ENCODE data around the gene CTAG1B.
"Not testable (repeated sequence)": the region's sequence is repeated elsewhere in the genome, so short reads cannot be mapped to it uniquely, and the experiment has no call there.

Gene CTAG1B

DNA sequence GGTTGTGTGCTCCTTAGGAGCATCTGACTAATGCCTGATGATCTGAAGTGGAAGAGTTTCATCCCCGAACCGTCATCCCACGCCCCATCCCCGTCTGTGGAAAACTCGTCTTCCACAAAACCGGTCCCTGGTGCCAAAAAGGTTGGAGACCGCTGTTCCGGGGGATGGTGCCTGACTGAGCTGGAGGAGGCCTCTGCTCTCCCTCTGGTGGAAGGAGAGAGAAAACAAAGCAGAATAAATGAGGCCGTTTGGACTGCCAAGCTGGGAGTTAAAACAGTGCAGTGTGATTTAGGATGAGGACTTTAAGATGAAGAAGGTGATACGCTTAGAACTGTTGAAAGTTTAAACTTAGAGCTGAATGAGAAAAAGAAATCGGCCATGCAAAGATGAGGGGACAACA lies 14.6 kb upstream of the CTAG1B start:
- not testable (repeated sequence) for H3K4me1 ChIP-seq (ENCODE audit: control insufficient read depth in 5 of 5, insufficient read depth in 5 of 5, low read length in 5 of 5); H3K27ac ChIP-seq (ENCODE audit: low read depth, low read length); H3K27me3 ChIP-seq (ENCODE audit: control insufficient read depth in 5 of 5, insufficient read depth in 4 of 5, low read length in 5 of 5); H3K4me3 ChIP-seq (ENCODE audit: low read depth in 1 of 5, low read length in 5 of 5); H3K36me3 ChIP-seq (ENCODE audit: control insufficient read depth in 5 of 5, insufficient read depth in 5 of 5, low read length in 5 of 5); H3K9ac ChIP-seq (ENCODE audit: low read length in 5 of 5); H3K9me3 ChIP-seq (ENCODE audit: control insufficient read depth in 5 of 5, low read length in 5 of 5)

- H3K4me3 ChIP-seq (ENCODE audit: low read depth in 1 of 5, low read length in 5 of 5); H3K27ac ChIP-seq (ENCODE audit: low read depth, low read length); H3K27me3 ChIP-seq (ENCODE audit: control insufficient read depth in 5 of 5, insufficient read depth in 4 of 5, low read length in 5 of 5); H3K9me3 ChIP-seq (ENCODE audit: control insufficient read depth in 5 of 5, low read length in 5 of 5); H3K36me3 ChIP-seq (ENCODE audit: control insufficient read depth in 5 of 5, insufficient read depth in 5 of 5, low read length in 5 of 5); H3K4me1 ChIP-seq (ENCODE audit: control insufficient read depth in 5 of 5, insufficient read depth in 5 of 5, low read length in 5 of 5); H3K9ac ChIP-seq (ENCODE audit: low read length in 5 of 5): not testable (repeated sequence)
Observed at GRCh38 chrX:154630949-154631348, 11.9 kb upstream of the CTAG1B start.

DNA sequence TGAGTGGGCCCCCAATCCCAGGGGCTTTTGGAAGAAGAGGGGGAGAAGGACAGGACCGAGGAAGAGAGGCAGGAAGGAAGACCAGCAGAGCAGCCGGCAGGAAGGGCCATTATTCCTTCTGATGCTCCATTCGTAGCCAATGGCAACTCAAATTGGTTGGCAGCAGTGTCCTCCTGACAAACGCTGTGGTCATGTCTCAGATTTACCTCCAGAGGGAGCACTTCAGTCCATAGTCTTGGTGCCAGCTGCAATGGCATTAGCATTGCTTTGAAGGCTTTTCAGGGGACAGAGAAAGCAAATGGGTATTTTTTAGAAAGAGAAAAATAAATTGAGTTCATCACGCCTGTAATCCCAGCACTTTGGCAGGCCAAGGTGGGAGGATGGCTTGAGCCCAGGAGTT lies 9.9 kb upstream of the CTAG1B start:
- H3K4me1 ChIP-seq (ENCODE audit: control insufficient read depth in 5 of 5, insufficient read depth in 5 of 5, low read length in 5 of 5); H3K4me3 ChIP-seq (ENCODE audit: low read depth in 1 of 5, low read length in 5 of 5); H3K27me3 ChIP-seq (ENCODE audit: control insufficient read depth in 5 of 5, insufficient read depth in 4 of 5, low read length in 5 of 5); H3K9me3 ChIP-seq (ENCODE audit: control insufficient read depth in 5 of 5, low read length in 5 of 5); H3K27ac ChIP-seq (ENCODE audit: low read depth, low read length); H3K36me3 ChIP-seq (ENCODE audit: control insufficient read depth in 5 of 5, insufficient read depth in 5 of 5, low read length in 5 of 5); H3K9ac ChIP-seq (ENCODE audit: low read length in 5 of 5): not testable (repeated sequence)

DNA sequence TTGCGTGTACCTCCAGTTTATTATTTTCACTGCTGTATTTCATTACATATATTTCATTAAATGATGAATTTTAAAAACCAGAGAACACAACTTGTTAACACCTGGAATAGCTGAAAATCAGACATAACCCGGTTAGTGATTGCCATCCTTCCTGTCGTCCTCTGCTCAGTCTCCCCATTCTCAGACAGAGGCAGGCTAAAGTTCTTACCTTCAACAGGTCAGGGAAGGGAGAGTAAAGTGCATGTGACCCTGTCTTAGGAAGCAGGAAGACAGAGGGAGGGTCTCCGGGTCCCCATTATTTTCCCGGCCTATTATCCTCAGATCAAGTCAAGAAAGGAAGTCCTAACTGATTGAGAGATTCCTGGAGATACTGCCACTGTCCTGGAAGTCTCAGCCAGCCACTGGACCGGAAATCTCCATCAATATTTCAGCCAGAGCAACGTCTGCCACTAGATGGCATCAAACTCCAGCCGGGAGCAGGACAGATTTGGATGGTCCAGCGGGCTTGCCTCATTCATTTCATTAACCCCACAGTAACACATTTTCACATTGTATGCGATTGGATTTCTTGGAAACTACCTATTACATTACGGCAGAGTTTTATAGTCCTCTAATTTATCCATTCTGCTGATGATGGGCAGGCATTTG lies 1.8 kb upstream of the CTAG1B start:
- H3K9me3 ChIP-seq (ENCODE audit: control insufficient read depth in 5 of 5, low read length in 5 of 5); H3K36me3 ChIP-seq (ENCODE audit: control insufficient read depth in 5 of 5, insufficient read depth in 5 of 5, low read length in 5 of 5); H3K9ac ChIP-seq (ENCODE audit: low read length in 5 of 5); H3K27me3 ChIP-seq (ENCODE audit: control insufficient read depth in 5 of 5, insufficient read depth in 4 of 5, low read length in 5 of 5); H3K27ac ChIP-seq (ENCODE audit: low read depth, low read length); H3K4me1 ChIP-seq (ENCODE audit: control insufficient read depth in 5 of 5, insufficient read depth in 5 of 5, low read length in 5 of 5); H3K4me3 ChIP-seq (ENCODE audit: low read depth in 1 of 5, low read length in 5 of 5): not testable (repeated sequence)

DNA sequence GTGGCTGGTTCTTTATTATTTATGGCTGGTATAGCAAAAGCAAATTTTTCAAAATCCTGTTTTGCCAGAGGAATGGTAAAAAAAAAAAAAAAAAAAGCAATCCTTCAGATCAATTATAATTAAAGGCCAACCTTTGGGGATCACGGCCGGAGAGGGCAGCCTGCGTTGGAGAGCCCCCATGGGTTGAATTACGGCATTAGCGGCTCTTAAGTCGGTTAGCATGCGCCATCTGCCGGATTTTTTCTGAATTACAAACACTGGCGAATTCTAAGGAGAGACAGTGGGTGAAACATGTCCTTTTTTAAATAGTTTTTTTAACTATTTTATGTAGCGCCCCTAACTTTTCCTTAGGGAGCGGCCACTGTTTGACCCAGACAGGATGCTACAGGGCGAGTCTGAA lies 5.5 kb downstream of the CTAG1B start:
- not testable (repeated sequence) for H3K9ac ChIP-seq (ENCODE audit: low read length in 5 of 5); H3K27me3 ChIP-seq (ENCODE audit: control insufficient read depth in 5 of 5, insufficient read depth in 4 of 5, low read length in 5 of 5); H3K9me3 ChIP-seq (ENCODE audit: control insufficient read depth in 5 of 5, low read length in 5 of 5); H3K36me3 ChIP-seq (ENCODE audit: control insufficient read depth in 5 of 5, insufficient read depth in 5 of 5, low read length in 5 of 5); H3K4me3 ChIP-seq (ENCODE audit: low read depth in 1 of 5, low read length in 5 of 5); H3K27ac ChIP-seq (ENCODE audit: low read depth, low read length); H3K4me1 ChIP-seq (ENCODE audit: control insufficient read depth in 5 of 5, insufficient read depth in 5 of 5, low read length in 5 of 5)

GRCh38 chrX:154611146-154611545 lies 7.9 kb downstream of the CTAG1B start:
- not testable (repeated sequence) for H3K4me3 ChIP-seq (ENCODE audit: low read depth in 1 of 5, low read length in 5 of 5); H3K36me3 ChIP-seq (ENCODE audit: control insufficient read depth in 5 of 5, insufficient read depth in 5 of 5, low read length in 5 of 5); H3K9ac ChIP-seq (ENCODE audit: low read length in 5 of 5); H3K4me1 ChIP-seq (ENCODE audit: control insufficient read depth in 5 of 5, insufficient read depth in 5 of 5, low read length in 5 of 5); H3K9me3 ChIP-seq (ENCODE audit: control insufficient read depth in 5 of 5, low read length in 5 of 5); H3K27me3 ChIP-seq (ENCODE audit: control insufficient read depth in 5 of 5, insufficient read depth in 4 of 5, low read length in 5 of 5); H3K27ac ChIP-seq (ENCODE audit: low read depth, low read length)

GRCh38 chrX:154608823-154609222 lies 10.3 kb downstream of the CTAG1B start:
- H3K9me3 ChIP-seq (ENCODE audit: control insufficient read depth in 5 of 5, low read length in 5 of 5); H3K4me3 ChIP-seq (ENCODE audit: low read depth in 1 of 5, low read length in 5 of 5); H3K27ac ChIP-seq (ENCODE audit: low read depth, low read length); H3K9ac ChIP-seq (ENCODE audit: low read length in 5 of 5); H3K27me3 ChIP-seq (ENCODE audit: control insufficient read depth in 5 of 5, insufficient read depth in 4 of 5, low read length in 5 of 5); H3K4me1 ChIP-seq (ENCODE audit: control insufficient read depth in 5 of 5, insufficient read depth in 5 of 5, low read length in 5 of 5); H3K36me3 ChIP-seq (ENCODE audit: control insufficient read depth in 5 of 5, insufficient read depth in 5 of 5, low read length in 5 of 5): not testable (repeated sequence)

GRCh38 chrX:154607976-154608375 lies 11.1 kb downstream of the CTAG1B start:
- not testable (repeated sequence) for H3K27me3 ChIP-seq (ENCODE audit: control insufficient read depth in 5 of 5, insufficient read depth in 4 of 5, low read length in 5 of 5); H3K4me3 ChIP-seq (ENCODE audit: low read depth in 1 of 5, low read length in 5 of 5); H3K27ac ChIP-seq (ENCODE audit: low read depth, low read length); H3K9ac ChIP-seq (ENCODE audit: low read length in 5 of 5); H3K9me3 ChIP-seq (ENCODE audit: control insufficient read depth in 5 of 5, low read length in 5 of 5); H3K4me1 ChIP-seq (ENCODE audit: control insufficient read depth in 5 of 5, insufficient read depth in 5 of 5, low read length in 5 of 5); H3K36me3 ChIP-seq (ENCODE audit: control insufficient read depth in 5 of 5, insufficient read depth in 5 of 5, low read length in 5 of 5)

- H3K36me3 ChIP-seq (ENCODE audit: control insufficient read depth in 5 of 5, insufficient read depth in 5 of 5, low read length in 5 of 5): no peaks in the 10 kb centered on the region
- no peaks in the 10 kb centered on the region for H3K4me1 ChIP-seq (ENCODE audit: control insufficient read depth in 5 of 5, insufficient read depth in 5 of 5, low read length in 5 of 5)
- H3K9ac ChIP-seq (ENCODE audit: low read length in 5 of 5): no peak overlapping the region
- no peak overlapping the region for H3K4me3 ChIP-seq (ENCODE audit: low read depth in 1 of 5, low read length in 5 of 5)
- H3K27me3 ChIP-seq (ENCODE audit: control insufficient read depth in 5 of 5, insufficient read depth in 4 of 5, low read length in 5 of 5): peaks cover 3 to 9% (median 5%) of the 10 kb centered on the region in 5 donors
- H3K9me3 ChIP-seq (ENCODE audit: control insufficient read depth in 5 of 5, low read length in 5 of 5): peaks cover 0 to 4% (median 0%) of the 10 kb centered on the region in 5 donors
- no peak overlapping the region for H3K27ac ChIP-seq (ENCODE audit: low read depth, low read length)
Observed at GRCh38 chrX:154607370-154607769, 11.7 kb downstream of the CTAG1B start.

GRCh38 chrX:154605566-154605965 lies 13.5 kb downstream of the CTAG1B start:
- H3K4me3 ChIP-seq (ENCODE audit: low read depth in 1 of 5, low read length in 5 of 5): no peak overlapping the region
- H3K27me3 ChIP-seq (ENCODE audit: control insufficient read depth in 5 of 5, insufficient read depth in 4 of 5, low read length in 5 of 5): peaks cover 7 to 16% (median 7%) of the 10 kb centered on the region in 5 donors
- H3K36me3 ChIP-seq (ENCODE audit: control insufficient read depth in 5 of 5, insufficient read depth in 5 of 5, low read length in 5 of 5): no peaks in the 10 kb centered on the region
- peaks cover 0 to 4% (median 0%) of the 10 kb centered on the region in 5 donors for H3K9me3 ChIP-seq (ENCODE audit: control insufficient read depth in 5 of 5, low read length in 5 of 5)
- no peaks in the 10 kb centered on the region for H3K4me1 ChIP-seq (ENCODE audit: control insufficient read depth in 5 of 5, insufficient read depth in 5 of 5, low read length in 5 of 5)
- no peak overlapping the region for H3K9ac ChIP-seq (ENCODE audit: low read length in 5 of 5)
- no peak overlapping the region for H3K27ac ChIP-seq (ENCODE audit: low read depth, low read length)
